Naive thymus-derived CD4-positive, alpha-beta T cell (primary cell): Measurements from ENCODE around the gene UROS. TPM values are rescaled to one million over a fixed set of nuclear protein-coding genes. Genes with fewer than 3 reads are reported as not detected.

Source experiments
- ATAC-seq: fragments of 150-1000 bp; cut with Tn5 transposase; 2 replicates; pipeline ENCODE4 v1.10.0; 2021; ENCODE audit warnings: mild to moderate bottlenecking, moderate library complexity
- CTCF ChIA-PET: fragments of 350-600 bp; sonication (Branson Sonifier 250); formaldehyde crosslinking; loops from one replicate; lab custom pipeline; 2021; ENCODE audit warnings: antibody characterized with exemption; lab: Charles Lee
- POLR2A ChIA-PET: fragments of 350-600 bp; sonication (Branson Sonifier 250); formaldehyde crosslinking; loops from one replicate; lab custom pipeline; 2021; ENCODE audit warnings: antibody characterized with exemption, inconsistent platforms; lab: Charles Lee
- DNase-seq, 9 donors: peaks; one replicate each; pipeline versions ENCODE4 v3.0.0 to v3.0.0-alpha.2; 2020 to 2022; ENCODE audit warnings: mixed read lengths in 1 of 9
- H3K27ac ChIP-seq: one replicate; pipeline ENCODE4 v1.7.0; 2013; ENCODE audit warnings: mild to moderate bottlenecking, low read depth, low read length, moderate library complexity
- H3K27me3 ChIP-seq, 2 donors: one replicate each; pipeline ENCODE4 v1.7.0; 2013; ENCODE audit warnings: low read length in 2 of 2, mild to moderate bottlenecking in 2 of 2, moderate library complexity in 2 of 2; ENCODE audit not compliant: control insufficient read depth in 2 of 2, insufficient read depth in 2 of 2
- H3K36me3 ChIP-seq, 3 experiments: 1 replicate in 2 of 3; 2 replicates in 1 of 3; pipeline ENCODE4 v1.7.0; 2013; ENCODE audit warnings: low read length in 3 of 3, mild to moderate bottlenecking in 3 of 3, moderate library complexity in 1 of 3; ENCODE audit not compliant: insufficient read depth in 3 of 3, control insufficient read depth in 2 of 3
- H3K4me1 ChIP-seq, 2 donors: one replicate each; pipeline ENCODE4 v1.7.0; 2013; ENCODE audit warnings: low read length in 2 of 2, mild to moderate bottlenecking in 2 of 2, moderate library complexity in 1 of 2; ENCODE audit not compliant: control insufficient read depth in 2 of 2, insufficient read depth in 2 of 2
- H3K4me3 ChIP-seq: 2 replicates; pipeline ENCODE4 v1.7.0; 2013; ENCODE audit warnings: mild to moderate bottlenecking, low read length
- H3K9me3 ChIP-seq, 3 experiments: 1 replicate in 2 of 3; 2 replicates in 1 of 3; pipeline ENCODE4 v1.7.0; 2013; ENCODE audit warnings: low read length in 3 of 3; ENCODE audit not compliant: control insufficient read depth in 2 of 3
- H3K27ac Mint-ChIP-seq, 9 donors: one replicate each; pipeline ENCODE4 v1.8.0; 2020 to 2022; ENCODE audit warnings: mixed read lengths in 9 of 9, mild to moderate bottlenecking in 8 of 9, moderate library complexity in 5 of 9, inconsistent platforms in 2 of 9
- H3K27me3 Mint-ChIP-seq, 5 donors: one replicate each; pipeline ENCODE4 v1.8.0; 2021 to 2022; ENCODE audit warnings: mixed read lengths in 5 of 5, mild to moderate bottlenecking in 1 of 5
- H3K36me3 Mint-ChIP-seq, 5 donors: one replicate each; pipeline ENCODE4 v1.8.0; 2020 to 2022; ENCODE audit warnings: mixed read lengths in 5 of 5, mild to moderate bottlenecking in 3 of 5, inconsistent platforms in 1 of 5
- H3K4me1 Mint-ChIP-seq, 7 donors: one replicate each; pipeline ENCODE4 v1.8.0; 2020 to 2022; ENCODE audit warnings: mixed read lengths in 7 of 7, mild to moderate bottlenecking in 3 of 7, inconsistent platforms in 1 of 7
- H3K4me3 Mint-ChIP-seq, 10 donors: one replicate each; pipeline ENCODE4 v1.8.0; 2020 to 2022; ENCODE audit warnings: mild to moderate bottlenecking in 10 of 10, mixed read lengths in 10 of 10, moderate library complexity in 6 of 10, inconsistent platforms in 2 of 10
- H3K9me3 Mint-ChIP-seq, 11 donors: one replicate each; pipeline ENCODE4 v1.8.0; 2020 to 2022; ENCODE audit warnings: mixed read lengths in 11 of 11, mild to moderate bottlenecking in 4 of 11, inconsistent platforms in 1 of 11, moderate library complexity in 1 of 11
- intact Hi-C, 2 donors: fragments of 100-400 bp; cut with micrococcal nuclease; formaldehyde crosslinking; loops; one replicate each; pipeline ENCODE4 v1.15.1; 2023
- polyA plus RNA-seq, 2 donors: library from polyadenylated mRNA; unstranded; fragments of 300-500 nt; fragmentation: Illumina TruSeq; gene quantifications; one replicate each; pipeline ENCODE4 v1.2.3, GENCODE V29; 2021
- total RNA-seq, 6 experiments: library from RNA in 5 of 6; stranded (reverse) in 5 of 6; gene quantifications; 1 replicate in 5 of 6; 2 replicates in 1 of 6; pipeline ENCODE4 v1.2.3 and lab custom pipeline; 2021 to 2026

UROS gene
- total and polyA plus RNA-seq, 7 experiments from 2014 or later, result 28.9 to 60.0 (median 42.2) TPM

DNA sequence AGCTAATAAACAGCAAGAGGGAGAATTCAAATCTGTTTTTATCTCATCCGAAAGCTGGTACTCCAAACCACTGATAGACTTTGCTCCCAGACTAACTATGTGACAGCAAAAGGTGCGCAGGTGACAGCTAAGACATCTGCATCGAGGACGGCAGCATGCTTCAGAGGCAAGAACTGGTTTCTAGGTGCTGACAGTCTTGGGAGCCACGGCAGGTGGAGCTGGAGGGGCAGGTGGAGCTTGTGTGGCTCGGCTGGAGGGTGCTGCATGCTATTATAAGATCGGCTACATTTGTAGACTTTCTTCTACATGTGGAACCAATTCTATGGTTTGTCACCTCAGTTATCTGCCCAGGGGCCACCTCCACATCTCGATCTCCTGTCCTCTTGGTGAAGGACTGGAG lies 25.6 kb downstream of the UROS start:
- Histone ChIP-seq H3K4me1 (no peaks in the 10 kb centered on the region), H3K4me3 (no peak overlapping the region), H3K27ac (no peak overlapping the region), H3K27me3 (no peaks in the 10 kb centered on the region), H3K36me3 (peaks cover 0 to 70% (median 0%) of the 10 kb centered on the region in 3 experiments), H3K9me3 (no peaks in the 10 kb centered on the region)
- Mint-ChIP-seq H3K27me3 (no peaks in the 10 kb centered on the region), H3K36me3 (peaks cover 5 to 44% (median 15%) of the 10 kb centered on the region in 5 donors), H3K27ac (no peak overlapping the region), H3K9me3 (no peaks in the 10 kb centered on the region), H3K4me1 (peaks cover 0 to 2% (median 0%) of the 10 kb centered on the region in 7 donors), H3K4me3 (no peak overlapping the region)
- ChIA-PET POLR2A (interaction anchor here (0.5 to 1.2 kb wide), 2 partner anchors 78 to 85 kb away, joined by 3 read pairs; partner anchors contain the start of gene EDRF1), CTCF (no interaction called here)
- intact Hi-C loops, result no loop called here
- no peak for DNase-seq
- no peak for ATAC-seq

DNA sequence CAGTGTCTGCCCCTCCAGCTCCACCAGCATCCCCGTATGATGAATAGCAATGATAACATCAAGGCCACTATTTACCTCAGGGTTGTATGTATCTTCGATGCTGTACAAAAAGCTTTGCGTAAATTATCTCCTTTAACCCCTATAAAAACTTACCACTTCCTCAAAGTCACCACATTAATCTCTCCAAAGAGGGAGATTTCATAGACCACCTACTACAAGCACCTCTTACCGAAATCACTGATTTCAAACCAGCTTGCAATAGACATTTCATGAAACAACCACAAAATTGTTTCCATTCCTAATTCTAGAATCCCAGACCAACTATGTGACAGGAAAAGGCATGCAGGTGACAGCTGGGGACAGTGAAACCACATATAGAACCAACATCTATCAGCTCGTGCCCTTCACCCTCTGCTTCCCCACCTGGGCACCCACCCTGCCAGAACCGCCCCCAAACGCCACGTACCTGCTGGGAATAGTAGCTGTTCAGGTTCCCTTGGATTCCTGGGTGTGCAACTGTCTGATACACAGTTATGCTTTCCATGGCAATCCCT lies 27.3 kb downstream of the UROS start:
- H3K27ac ChIP-seq, result no peak overlapping the region
- Mint-ChIP-seq H3K27ac (peak overlapping the region in 2 of 9 donors; percentile 32 to 83), H3K4me3 (no peak overlapping the region), H3K4me1 (peaks cover 0 to 4% (median 0%) of the 10 kb centered on the region in 7 donors), H3K27me3 (no peaks in the 10 kb centered on the region), H3K9me3 (no peaks in the 10 kb centered on the region), H3K36me3 (peaks cover 9 to 50% (median 17%) of the 10 kb centered on the region in 5 donors)
- ATAC-seq (no peak), DNase-seq (no peak)
- H3K4me3 ChIP-seq, result no peak overlapping the region
- peaks cover 0 to 69% (median 0%) of the 10 kb centered on the region in 3 experiments for H3K36me3 ChIP-seq
- POLR2A ChIA-PET, result no interaction called here
- CTCF ChIA-PET, result interaction anchor here (0.6 kb wide), 1 partner anchor 25 kb away, joined by 3 read pairs; no protein-coding TSS in a partner anchor
- intact Hi-C loops, result no loop called here
- no peaks in the 10 kb centered on the region for H3K9me3 ChIP-seq
- no peaks in the 10 kb centered on the region for H3K27me3 ChIP-seq
- no peaks in the 10 kb centered on the region for H3K4me1 ChIP-seq

DNA sequence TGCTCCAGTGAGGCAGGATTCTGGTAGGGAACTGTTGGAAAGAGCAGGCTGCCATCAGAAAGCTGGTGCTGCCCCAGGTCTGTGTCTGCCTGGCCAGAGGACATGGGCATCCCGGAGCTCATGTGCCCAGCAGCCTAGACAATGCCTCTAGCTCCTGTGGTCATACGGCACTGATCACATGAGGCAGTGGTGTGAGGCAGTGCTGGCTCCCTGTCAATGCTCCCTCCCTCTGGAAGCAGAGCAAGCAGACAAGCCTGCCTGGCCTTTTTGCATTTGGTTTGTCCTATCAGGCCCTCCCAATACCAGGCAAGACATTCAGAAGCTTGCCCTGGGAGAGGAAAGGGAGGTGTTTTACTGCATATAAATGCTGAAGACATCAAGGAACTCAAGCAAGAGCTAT lies 27.9 kb downstream of the UROS start:
- peaks cover 0 to 4% (median 2%) of the 10 kb centered on the region in 7 donors for H3K4me1 Mint-ChIP-seq
- H3K36me3 Mint-ChIP-seq, result peaks cover 9 to 49% (median 19%) of the 10 kb centered on the region in 5 donors
- no peaks in the 10 kb centered on the region for H3K27me3 ChIP-seq
- H3K9me3 ChIP-seq, result no peaks in the 10 kb centered on the region
- H3K27me3 Mint-ChIP-seq, result no peaks in the 10 kb centered on the region
- ChIA-PET POLR2A (no interaction called here), CTCF (no interaction called here)
- ATAC-seq, result no peak
- intact Hi-C loops, result no loop called here
- no peak overlapping the region for H3K27ac ChIP-seq
- peaks cover 0 to 69% (median 0%) of the 10 kb centered on the region in 3 experiments for H3K36me3 ChIP-seq
- H3K4me3 Mint-ChIP-seq, result no peak overlapping the region
- no peak overlapping the region for H3K27ac Mint-ChIP-seq
- H3K9me3 Mint-ChIP-seq, result no peaks in the 10 kb centered on the region
- DNase-seq, result no peak
- no peak overlapping the region for H3K4me3 ChIP-seq
- H3K4me1 ChIP-seq, result no peaks in the 10 kb centered on the region

DNA sequence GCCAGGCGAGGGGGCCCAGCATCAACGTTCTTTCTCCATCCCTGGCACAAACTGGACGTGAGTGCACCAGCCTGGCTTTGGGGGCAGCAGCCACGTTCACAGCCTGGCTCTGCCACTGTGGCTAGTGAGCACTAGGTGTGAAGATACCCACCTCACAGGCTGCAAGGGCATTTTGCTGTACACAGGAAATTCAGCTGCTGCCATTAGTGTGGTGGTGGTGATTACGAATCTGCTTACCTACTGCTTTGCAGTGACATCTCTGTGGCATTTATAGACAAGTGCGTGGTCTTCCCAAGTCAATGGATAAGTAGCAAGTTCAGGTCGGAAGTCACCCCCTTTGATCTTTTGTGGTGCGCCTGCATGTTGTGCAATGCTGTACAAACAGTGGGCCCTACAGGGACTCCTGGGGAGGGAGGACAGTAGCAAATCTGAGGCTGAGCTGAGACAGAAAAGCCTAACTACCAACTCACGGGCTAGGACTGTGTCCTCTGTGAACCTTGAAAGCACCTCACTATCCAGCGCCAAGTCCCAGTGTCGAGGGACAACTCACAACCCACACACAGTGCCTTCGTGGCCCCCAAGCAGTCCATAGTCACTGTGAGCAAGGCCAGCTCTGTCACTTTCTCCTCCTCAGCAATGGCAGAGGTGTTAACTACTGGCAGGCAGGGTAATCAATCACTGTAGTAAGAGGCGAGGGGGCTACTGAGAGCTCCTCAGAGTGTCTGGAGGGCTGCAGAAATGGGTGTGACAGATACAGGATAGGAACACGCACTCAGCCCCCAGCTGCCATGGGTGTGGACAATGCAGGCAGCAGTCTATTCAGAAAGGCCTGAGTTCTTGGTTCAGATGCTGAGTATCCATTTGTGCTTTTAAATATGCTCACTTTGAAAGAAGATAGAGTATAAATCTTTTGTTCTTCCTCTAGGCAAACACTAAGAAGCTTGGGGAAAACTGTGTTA lies 30.4 kb downstream of the UROS start:
- no peak overlapping the region for H3K4me3 Mint-ChIP-seq
- peak overlapping the region in 2 of 9 donors; percentile 43 to 76 for H3K27ac Mint-ChIP-seq
- peaks cover 6 to 22% (median 16%) of the 10 kb centered on the region in 7 donors for H3K4me1 Mint-ChIP-seq
- H3K9me3 Mint-ChIP-seq, result no peaks in the 10 kb centered on the region
- Histone ChIP-seq H3K27ac (no peak overlapping the region), H3K4me3 (no peak overlapping the region), H3K9me3 (no peaks in the 10 kb centered on the region), H3K36me3 (peaks cover 0 to 69% (median 0%) of the 10 kb centered on the region in 3 experiments), H3K4me1 (peaks cover 8% of the 10 kb centered on the region in 2 donors), H3K27me3 (no peaks in the 10 kb centered on the region)
- intact Hi-C loops, result no loop called here
- peak; percentile 42 for ATAC-seq
- H3K36me3 Mint-ChIP-seq, result peaks cover 10 to 55% (median 21%) of the 10 kb centered on the region in 5 donors
- no peak for DNase-seq
- ChIA-PET CTCF (no interaction called here), POLR2A (no interaction called here)
- H3K27me3 Mint-ChIP-seq, result no peaks in the 10 kb centered on the region

DNA sequence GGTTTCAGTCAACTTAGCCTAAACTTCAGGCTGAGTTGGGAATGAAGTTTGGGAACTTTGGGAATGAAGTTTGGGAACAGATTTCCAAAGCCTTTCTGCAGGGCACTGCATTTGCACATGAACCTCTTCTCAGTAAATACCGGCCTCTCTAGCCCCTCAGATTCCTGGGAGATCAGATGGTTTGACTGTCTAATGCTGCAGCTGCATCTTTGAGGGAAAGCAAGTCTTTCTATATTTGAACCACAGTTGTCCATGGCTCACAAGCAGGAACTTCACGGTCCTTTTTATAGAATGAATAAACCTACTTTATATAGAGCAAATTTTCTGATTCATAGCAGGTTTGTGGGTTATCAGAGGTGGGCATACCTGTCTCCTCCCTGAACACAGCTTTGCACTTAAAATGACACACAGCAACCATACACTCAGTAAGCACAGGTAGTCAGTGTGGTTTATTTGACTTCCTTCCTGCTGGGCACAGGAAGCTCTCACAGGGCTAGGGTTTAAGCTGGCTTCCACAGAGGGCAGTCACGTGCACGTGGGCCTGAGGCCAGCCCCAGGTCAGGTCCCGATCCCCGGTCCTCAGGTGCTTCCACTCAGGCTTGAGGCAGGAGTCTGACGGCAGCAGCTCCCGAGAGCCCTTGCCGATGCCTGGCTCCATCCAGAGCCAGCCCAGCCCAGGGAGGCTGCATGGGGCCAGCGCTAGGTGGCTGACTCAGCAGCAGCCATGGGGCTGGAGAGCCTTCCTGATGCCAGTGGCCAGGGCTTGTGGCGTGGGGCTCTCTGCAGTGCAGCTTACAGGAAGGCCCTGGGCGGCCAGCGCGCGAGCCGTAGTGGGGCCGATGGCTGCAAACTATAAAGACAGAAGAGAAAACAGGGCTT lies 34.7 kb downstream of the UROS start:
- CTCF ChIA-PET, result no interaction called here
- Mint-ChIP-seq H3K4me3 (peak overlapping the region in 1 of 10 donors; percentile 25), H3K27me3 (no peaks in the 10 kb centered on the region), H3K4me1 (peaks cover 8 to 28% (median 17%) of the 10 kb centered on the region in 7 donors), H3K9me3 (no peaks in the 10 kb centered on the region), H3K36me3 (peaks cover 4 to 51% (median 20%) of the 10 kb centered on the region in 5 donors), H3K27ac (peak overlapping the region in 8 of 9 donors; percentile 31 to 76 (median 63))
- intact Hi-C loops, result no loop called here
- peak overlapping the region; percentile 43 for H3K27ac ChIP-seq
- ATAC-seq (peak; percentile 8), DNase-seq (no peak)
- H3K36me3 ChIP-seq, result peaks cover 0 to 30% (median 0%) of the 10 kb centered on the region in 3 experiments
- no peaks in the 10 kb centered on the region for H3K27me3 ChIP-seq
- H3K9me3 ChIP-seq, result no peaks in the 10 kb centered on the region
- H3K4me3 ChIP-seq, result no peak overlapping the region
- H3K4me1 ChIP-seq, result peaks cover 8% of the 10 kb centered on the region in 2 donors
- POLR2A ChIA-PET, result no interaction called here

DNA sequence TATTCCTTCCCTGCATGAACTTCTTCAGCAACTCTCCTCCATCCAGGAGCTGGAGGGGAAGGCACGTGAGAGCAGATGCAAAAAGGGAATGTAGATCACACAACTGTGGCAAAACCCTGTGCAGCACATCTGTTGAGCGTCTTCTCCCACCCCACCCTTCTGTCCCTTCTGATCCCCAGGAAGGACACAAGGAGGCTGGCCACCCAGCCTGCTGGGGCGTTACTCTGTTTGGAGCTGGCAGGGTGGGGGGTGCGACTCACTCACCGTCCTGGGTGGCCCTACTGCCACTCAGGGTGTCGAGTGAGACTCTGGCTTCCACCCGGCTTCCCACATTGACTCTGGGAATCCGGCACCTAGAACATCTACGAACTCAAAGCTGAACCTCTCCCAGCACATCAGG lies 37.3 kb downstream of the UROS start:
- CTCF ChIA-PET, result no interaction called here

More for the DNA sequence above, 37.3 kb downstream of the UROS start:
- H3K4me1 ChIP-seq, result peaks cover 8% of the 10 kb centered on the region in 2 donors
- H3K4me3 Mint-ChIP-seq, result no peak overlapping the region
- H3K36me3 Mint-ChIP-seq, result peaks cover 1 to 38% (median 16%) of the 10 kb centered on the region in 5 donors
- intact Hi-C loops, result no loop called here
- DNase-seq, result no peak
- no peak overlapping the region for H3K4me3 ChIP-seq
- H3K36me3 ChIP-seq, result peaks cover 0 to 17% (median 0%) of the 10 kb centered on the region in 3 experiments
- no peak for ATAC-seq
- no peak overlapping the region for H3K27ac Mint-ChIP-seq
- no peaks in the 10 kb centered on the region for H3K27me3 Mint-ChIP-seq
- H3K4me1 Mint-ChIP-seq, result peaks cover 4 to 28% (median 17%) of the 10 kb centered on the region in 7 donors
- H3K9me3 ChIP-seq, result no peaks in the 10 kb centered on the region
- no peaks in the 10 kb centered on the region for H3K27me3 ChIP-seq
- no peak overlapping the region for H3K27ac ChIP-seq
- POLR2A ChIA-PET, result no interaction called here
- H3K9me3 Mint-ChIP-seq, result no peaks in the 10 kb centered on the region
